ENCODE results near the gene TPM2. TPM values are rescaled to one million over a fixed set of nuclear protein-coding genes. Genes with fewer than 3 reads are reported as not detected.
A peak's percentile ranks its signal among the peaks of the same experiment; 100 is the strongest.

TPM2 gene
- total and polyA plus RNA-seq, 9 of the 15 experiments (the other 6 are each of a cell fraction or from before 2014, with no cell fraction given), result 0.28 to 16.1 (median 4.5) TPM

DNA sequence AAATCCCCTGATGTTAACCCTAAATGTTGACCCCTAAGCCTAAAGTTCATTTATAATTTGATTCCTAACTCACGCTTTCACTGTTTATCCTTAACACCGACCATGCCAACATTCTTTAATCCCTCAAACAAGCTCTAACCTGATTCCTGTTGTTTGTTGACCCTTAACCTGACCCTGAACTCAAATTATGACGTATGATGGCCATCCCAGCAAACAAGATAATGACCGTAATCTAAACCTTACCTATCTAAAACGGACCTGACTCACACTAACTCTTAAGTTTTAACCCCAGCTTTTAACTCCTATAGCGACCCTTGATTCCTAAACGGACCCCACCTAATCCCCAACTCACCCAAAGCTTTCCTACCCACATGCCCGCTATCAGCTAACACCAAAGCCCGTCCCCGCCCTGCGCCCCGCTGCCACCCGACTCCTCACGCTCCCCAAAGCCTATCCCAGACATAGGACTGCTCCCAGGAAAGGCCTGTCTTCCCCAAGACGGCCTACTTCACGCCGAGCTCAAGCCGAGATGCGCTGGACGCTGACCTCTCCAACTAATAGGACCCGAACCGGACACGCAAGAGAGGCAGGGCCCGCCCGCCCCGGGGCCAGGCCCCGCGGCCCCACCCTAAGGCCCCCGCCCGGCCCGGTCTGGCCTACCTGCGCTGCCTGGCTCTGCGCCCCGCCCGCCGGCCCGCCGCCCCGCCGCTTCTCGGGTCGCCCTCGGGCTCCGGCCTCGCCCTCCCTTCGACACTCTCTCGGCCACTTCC, 41.9 kb upstream of the TPM2 start (continued):
- TF ChIP-seq CREB1 (IDR thresholded peaks at IDR 0.05) (0 out of 2 replicates have a peak, but pooled peaks have one; percentile 28), CREB1 (CRISPR knock-in tag; IDR thresholded peaks at IDR 0.05) (no peak), ARID1B (IDR thresholded peaks at IDR 0.05) (peak; percentile 80), JUND (IDR thresholded peaks at IDR 0.05; ENCODE audit: borderline replicate concordance, low read depth, low read length) (peak; percentile 47; the same call in 1 of the 2 replicates), JUND (tag; IDR thresholded peaks at IDR 0.05; ENCODE audit: borderline replicate concordance, low read depth, low read length) (peak; percentile 34; the same call in 1 of the 3 replicates), ZNF431 (CRISPR knock-in tag; IDR thresholded peaks at IDR 0.05) (no peak), ATF1 (CRISPR knock-in tag; IDR thresholded peaks at IDR 0.05) (no peak), ATF1 (tag; IDR thresholded peaks at IDR 0.05) (peak; percentile 46), TBL1XR1 (IDR thresholded peaks at IDR 0.05; ENCODE audit: low read length in 2 of 2) (peak in 1 of 2 experiments; percentile 43; a peak in 1 of 4 replicates), RUNX1 (IDR thresholded peaks at IDR 0.05; ENCODE audit: low read depth) (no peak), ZNF239 (CRISPR knock-in tag; IDR thresholded peaks at IDR 0.05) (no peak), POU5F1 (IDR thresholded peaks at IDR 0.05; ENCODE audit: borderline replicate concordance, low read depth, low read length, partially characterized antibody) (no peak), HDAC1 (IDR thresholded peaks at IDR 0.05) (0 out of 4 replicates have a peak, but pooled peaks of 1 of the 2 experiments have one; percentile 46), ZNF57 (CRISPR knock-in tag; IDR thresholded peaks at IDR 0.05) (no peak), PHF8 (IDR thresholded peaks at IDR 0.05; ENCODE audit: borderline replicate concordance, low read length) (peak; percentile 55; the same call in 1 of the 2 replicates), NFIC (IDR thresholded peaks at IDR 0.05) (peak; percentile 47), RBM14 (IDR thresholded peaks at IDR 0.05; ENCODE audit: borderline replicate concordance, insufficient read depth, low read depth, low read length) (no peak), KHSRP (IDR thresholded peaks at IDR 0.05) (peak; percentile 22; the same call in 1 of the 2 replicates), POLR2A (conservative IDR thresholded peaks at IDR 0.05) (0 out of 2 replicates have a peak, but pooled peaks have one; percentile 68), POLR3A (IDR thresholded peaks at IDR 0.05; ENCODE audit: borderline replicate concordance, extremely low read depth, insufficient read depth, insufficient read length) (no peak), NCOR1 (IDR thresholded peaks at IDR 0.05) (peak; percentile 75), TRIM24 (IDR thresholded peaks at IDR 0.05) (peak in 1 of 2 experiments; percentile 29; a peak in 1 of 4 replicates), ZNF780A (CRISPR knock-in tag; IDR thresholded peaks at IDR 0.05) (no peak), NCOA1 (IDR thresholded peaks at IDR 0.05; ENCODE audit: low read depth) (peak; percentile 43; the same call in 1 of the 2 replicates), ZEB2 (IDR thresholded peaks at IDR 0.05) (peak; percentile 55; the same call in 1 of the 2 replicates), SMARCA5 (IDR thresholded peaks at IDR 0.05) (peak; percentile 38; the same call in 1 of the 2 replicates), CBFA2T2 (conservative IDR thresholded peaks at IDR 0.05) (peak; percentile 39), MYBL2 (IDR thresholded peaks at IDR 0.05; ENCODE audit: low read depth) (no peak), MYBL2 (CRISPR knock-in tag; IDR thresholded peaks at IDR 0.05; ENCODE audit: borderline replicate concordance) (no peak), MTA1 (IDR thresholded peaks at IDR 0.05; ENCODE audit: borderline replicate concordance) (0 out of 2 replicates have a peak, but pooled peaks have one; percentile 26), KDM1A (IDR thresholded peaks at IDR 0.05) (peak; percentile 82 to 86), FOXP1 (CRISPR knock-in tag; IDR thresholded peaks at IDR 0.05) (no peak), HLTF (IDR thresholded peaks at IDR 0.05) (0 out of 2 replicates have a peak, but pooled peaks have one; percentile 22), HDAC2 (IDR thresholded peaks at IDR 0.05) (peak; percentile 19; the same call in 1 of the 2 replicates)
- TF ChIP-seq, protein P1, sequence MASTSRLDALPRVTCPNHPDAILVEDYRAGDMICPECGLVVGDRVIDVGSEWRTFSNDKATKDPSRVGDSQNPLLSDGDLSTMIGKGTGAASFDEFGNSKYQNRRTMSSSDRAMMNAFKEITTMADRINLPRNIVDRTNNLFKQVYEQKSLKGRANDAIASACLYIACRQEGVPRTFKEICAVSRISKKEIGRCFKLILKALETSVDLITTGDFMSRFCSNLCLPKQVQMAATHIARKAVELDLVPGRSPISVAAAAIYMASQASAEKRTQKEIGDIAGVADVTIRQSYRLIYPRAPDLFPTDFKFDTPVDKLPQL (IDR thresholded peaks at IDR 0.05; ENCODE audit: extremely low read depth, insufficient read length), result no peak
